ENCODE data around the gene PRR35.

Gene PRR35

GRCh38 chr16:609984-610383 is 49.8 kb downstream of the PRR35 start:
- Histone ChIP-seq H3K9me3 (ENCODE audit: control insufficient read depth in 1 of 2, low read length in 2 of 2) (peaks cover 2 to 3% of the 10 kb centered on the region in 2 donors), H3K36me3 (ENCODE audit: control insufficient read depth in 1 of 2, insufficient read depth in 2 of 2, low read length in 2 of 2) (peaks cover 3 to 14% of the 10 kb centered on the region in 2 donors), H3K4me1 (ENCODE audit: control insufficient read depth in 1 of 2, insufficient read depth in 2 of 2, low read length in 2 of 2) (peaks cover 4 to 13% of the 10 kb centered on the region in 2 donors), H3K9ac (ENCODE audit: low read depth in 1 of 2, low read length in 2 of 2) (no peak overlapping the region), H3K27me3 (ENCODE audit: control insufficient read depth in 1 of 2, insufficient read depth in 2 of 2, low read length in 2 of 2) (no peaks in the 10 kb centered on the region), H3K4me3 (ENCODE audit: low read depth in 1 of 2, low read length in 2 of 2) (no peak overlapping the region), H3K27ac (ENCODE audit: low read depth, low read length) (no peak overlapping the region)

DNA sequence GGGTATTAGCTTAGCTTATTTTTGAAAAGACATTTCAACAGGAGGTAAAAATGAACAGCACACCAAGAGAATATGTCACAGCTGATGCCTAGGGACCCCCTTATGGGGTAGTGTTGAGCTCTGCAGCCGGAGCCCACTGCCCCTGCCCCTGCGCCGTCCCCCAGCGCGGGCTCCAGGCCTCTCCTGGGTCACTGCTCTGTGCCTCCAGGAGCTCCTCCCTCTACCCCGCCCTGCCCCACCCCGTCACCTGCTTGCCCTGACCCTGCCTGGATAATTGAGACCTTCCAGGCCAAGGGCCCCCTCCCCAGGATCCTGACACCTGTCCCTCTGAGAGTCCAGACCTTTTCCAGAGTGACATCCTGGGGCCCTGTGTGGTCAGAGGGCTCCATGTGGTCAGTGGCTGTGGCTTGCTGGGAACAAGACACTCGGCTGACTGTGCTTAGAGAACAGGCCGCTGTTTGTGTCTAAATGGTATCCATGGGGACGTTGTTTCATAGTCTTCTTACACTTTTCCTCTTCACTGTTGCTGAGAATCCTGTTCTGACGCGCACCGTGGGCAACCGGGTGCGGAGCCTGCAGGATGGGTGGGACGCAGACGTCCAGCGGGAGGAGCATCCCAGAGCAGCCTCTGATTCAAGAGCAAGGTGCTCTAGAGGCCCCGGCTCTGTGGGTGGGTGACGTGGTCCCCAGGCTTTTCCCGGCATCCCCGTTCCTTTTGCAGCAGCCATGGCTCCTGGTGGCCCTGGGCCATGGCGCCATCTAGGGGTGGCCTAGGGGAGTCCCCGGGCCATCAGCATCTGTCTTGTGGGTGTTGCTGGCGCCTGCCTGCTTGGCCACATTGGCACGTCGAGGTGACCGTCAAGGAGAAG is 50.6 kb downstream of the PRR35 start:
- Histone ChIP-seq H3K36me3 (ENCODE audit: control insufficient read depth in 1 of 2, insufficient read depth in 2 of 2, low read length in 2 of 2) (peaks cover 4 to 17% of the 10 kb centered on the region in 2 donors), H3K9me3 (ENCODE audit: control insufficient read depth in 1 of 2, low read length in 2 of 2) (no peaks in the 10 kb centered on the region), H3K27me3 (ENCODE audit: control insufficient read depth in 1 of 2, insufficient read depth in 2 of 2, low read length in 2 of 2) (no peaks in the 10 kb centered on the region), H3K27ac (ENCODE audit: low read depth, low read length) (no peak overlapping the region), H3K4me3 (ENCODE audit: low read depth in 1 of 2, low read length in 2 of 2) (no peak overlapping the region), H3K4me1 (ENCODE audit: control insufficient read depth in 1 of 2, insufficient read depth in 2 of 2, low read length in 2 of 2) (peaks cover 4 to 13% of the 10 kb centered on the region in 2 donors), H3K9ac (ENCODE audit: low read depth in 1 of 2, low read length in 2 of 2) (no peak overlapping the region)

- Histone ChIP-seq H3K27me3 (ENCODE audit: control insufficient read depth in 1 of 2, insufficient read depth in 2 of 2, low read length in 2 of 2) (no peaks in the 10 kb centered on the region), H3K9me3 (ENCODE audit: control insufficient read depth in 1 of 2, low read length in 2 of 2) (no peaks in the 10 kb centered on the region), H3K9ac (ENCODE audit: low read depth in 1 of 2, low read length in 2 of 2) (no peak overlapping the region), H3K27ac (ENCODE audit: low read depth, low read length) (no peak overlapping the region), H3K36me3 (ENCODE audit: control insufficient read depth in 1 of 2, insufficient read depth in 2 of 2, low read length in 2 of 2) (peaks cover 4 to 33% of the 10 kb centered on the region in 2 donors), H3K4me1 (ENCODE audit: control insufficient read depth in 1 of 2, insufficient read depth in 2 of 2, low read length in 2 of 2) (peaks cover 3 to 12% of the 10 kb centered on the region in 2 donors), H3K4me3 (ENCODE audit: low read depth in 1 of 2, low read length in 2 of 2) (no peak overlapping the region)
Measured at GRCh38 chr16:615122-615521, 54.9 kb downstream of the PRR35 start.
